ENCODE data around the gene CTBS. TPM values are rescaled to one million over a fixed set of nuclear protein-coding genes. Genes with fewer than 3 reads are reported as not detected.

The CTBS gene
- total RNA-seq, 2 experiments from 2014 or later, result 27.2 to 28.1 TPM

DNA sequence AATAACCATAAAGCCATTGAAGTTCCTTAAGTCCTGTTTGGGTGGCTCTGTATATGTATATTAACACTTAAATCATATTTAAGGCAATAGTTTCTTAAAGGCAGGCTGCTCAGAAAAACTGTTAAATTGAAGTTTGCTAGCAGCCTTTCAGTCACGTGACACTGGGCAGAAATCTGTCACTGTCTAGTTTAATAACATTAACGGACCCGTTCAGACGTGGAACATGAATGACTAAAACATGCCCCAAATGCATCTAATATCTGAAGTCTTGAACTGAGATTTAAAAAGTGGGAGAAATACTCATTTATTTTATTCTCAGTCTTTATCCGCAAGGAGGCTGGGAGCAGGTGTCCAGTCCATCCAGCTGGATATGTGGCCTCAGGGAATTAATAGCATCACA, 71.3 kb downstream of the CTBS start:
- peak overlapping the region; percentile 6 for H3K4me3 Mint-ChIP-seq
- ChIA-PET CTCF (interaction anchor here (1.4 kb wide), 1 partner anchor 23 kb away, joined by 5 read pairs; no protein-coding TSS in a partner anchor), POLR2A (interaction anchor here (1.0 to 6.3 kb wide), 4 partner anchors 23 to 359 kb away, joined by 3 to 209 read pairs (median 50); partner anchors contain the start of genes CTBS, PRKACB and RPF1)
- no peaks in the 10 kb centered on the region for H3K27me3 Mint-ChIP-seq
- DNase-seq, result no peak
- no peak overlapping the region for H3K27ac Mint-ChIP-seq
- H3K9me3 Mint-ChIP-seq, result no peaks in the 10 kb centered on the region
- H3K36me3 Mint-ChIP-seq (ENCODE audit: low read depth), result peaks cover 60% of the 10 kb centered on the region
- peaks cover 52% of the 10 kb centered on the region for H3K4me1 Mint-ChIP-seq

Other genes with a start within 250 kb of the CTBS start
- not detected for gene DNASE2B, start 176.0 kb downstream of the CTBS start, total RNA-seq
- 10 to 100 TPM; 37.8 to 39.7 TPM for gene RPF1, start 95.2 kb downstream of the CTBS start, total RNA-seq
- gene SPATA1, start 68.1 kb downstream of the CTBS start, total RNA-seq, result 1 to 10 TPM; 4.0 to 4.7 TPM
- 100 to 1,000 TPM; 122 to 127 TPM for gene GNG5, start 67.9 kb downstream of the CTBS start, total RNA-seq
- 10 to 100 TPM; 16.8 to 18.8 TPM for gene SSX2IP, start 116.0 kb upstream of the CTBS start, total RNA-seq

All from activated CD4-positive, alpha-beta memory T cell treated with anti-CD3 and anti-CD28 coated beads, Interleukin-2, amount 10 ng/mL, durations not matched to agents 7 days and 5 days (primary cell).